GM12875 (cell line): ENCODE measurements around the gene EPHB4.

Experiments used
- H3K4me3 ChIP-seq: one replicate; pipeline ENCODE4 v1.5.1; 2011; ENCODE audit warnings: low read depth, low read length, control low read depth
- CTCF ChIP-seq: IDR thresholded peaks from 2 replicates; pipeline ENCODE4 v1.5.1; 2011; ENCODE audit warnings: low read depth, mild to moderate bottlenecking, control low read depth, inconsistent platforms, low read length, moderate library complexity, borderline replicate concordance; ENCODE audit not compliant: insufficient read depth

The EPHB4 gene

GRCh38 chr7:100867040-100867775 is 39.9 kb upstream of the EPHB4 start, which contains the start of gene TRIP6:
TSS of gene TRIP6 (plus strand) at chr7:100867387. CDS start at chr7:100867498, 111 bp downstream.
- peak within 1 kb of the TSS; percentile 93 for H3K4me3 ChIP-seq
- no peak for TF ChIP-seq CTCF

- H3K4me3 ChIP-seq, result peak overlapping the region; percentile 93
- TF ChIP-seq CTCF, result no peak
Observed at GRCh38 chr7:100866729-100867039, 39.4 kb upstream of the EPHB4 start.

- no peak for TF ChIP-seq CTCF
- H3K4me3 ChIP-seq, result peak overlapping the region; percentile 93
Observed at GRCh38 chr7:100865938-100866728, 38.8 kb upstream of the EPHB4 start.

- no peak for TF ChIP-seq CTCF
- H3K4me3 ChIP-seq, result no peak overlapping the region
Observed at GRCh38 chr7:100865372-100865911, 38.1 kb upstream of the EPHB4 start.

GRCh38 chr7:100864263-100864845 is 37.0 kb upstream of the EPHB4 start:
- no peak overlapping the region for H3K4me3 ChIP-seq
- TF ChIP-seq CTCF, result no peak

GRCh38 chr7:100863406-100863950 is 36.2 kb upstream of the EPHB4 start:
- no peak overlapping the region for H3K4me3 ChIP-seq
- TF ChIP-seq CTCF, result no peak
